Eye (tissue), 1 donor: ENCODE data around the gene OSBPL1A.
"Not testable (repeated sequence)": the region's sequence is repeated elsewhere in the genome, so short reads cannot be mapped to it uniquely, and the experiment has no call there.

Experiments
- DNase-seq: peaks from one replicate; pipeline ENCODE4 v3.0.0-alpha.2; 2015

OSBPL1A gene

DNA sequence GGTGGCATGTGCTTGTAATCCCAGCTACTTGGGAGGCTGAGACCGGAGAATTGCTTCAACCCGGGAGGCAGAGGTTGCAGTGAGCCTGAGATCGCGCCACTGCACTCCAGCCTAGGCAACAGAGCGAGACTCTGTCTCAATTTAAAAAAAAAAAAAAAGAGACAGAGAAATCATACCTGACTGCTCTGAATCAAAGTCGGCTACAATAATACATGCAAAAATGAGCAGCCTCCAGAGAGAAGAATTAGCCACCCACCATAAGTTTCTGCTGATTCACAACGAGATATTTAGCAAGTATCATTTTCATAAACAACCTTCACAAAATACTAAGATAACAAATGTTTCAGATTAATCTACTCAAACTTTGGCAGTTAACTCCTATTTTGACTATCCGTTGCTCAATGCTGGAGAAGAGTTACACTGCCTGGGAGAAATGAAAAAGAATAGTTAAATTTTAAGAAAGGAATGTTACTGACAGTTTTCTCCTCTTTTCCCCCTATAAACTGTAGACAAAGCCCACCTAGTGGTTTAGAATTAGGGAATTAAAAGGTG is 1.5 kb downstream of the OSBPL1A start:
- DNase-seq: peak; percentile 44

DNA sequence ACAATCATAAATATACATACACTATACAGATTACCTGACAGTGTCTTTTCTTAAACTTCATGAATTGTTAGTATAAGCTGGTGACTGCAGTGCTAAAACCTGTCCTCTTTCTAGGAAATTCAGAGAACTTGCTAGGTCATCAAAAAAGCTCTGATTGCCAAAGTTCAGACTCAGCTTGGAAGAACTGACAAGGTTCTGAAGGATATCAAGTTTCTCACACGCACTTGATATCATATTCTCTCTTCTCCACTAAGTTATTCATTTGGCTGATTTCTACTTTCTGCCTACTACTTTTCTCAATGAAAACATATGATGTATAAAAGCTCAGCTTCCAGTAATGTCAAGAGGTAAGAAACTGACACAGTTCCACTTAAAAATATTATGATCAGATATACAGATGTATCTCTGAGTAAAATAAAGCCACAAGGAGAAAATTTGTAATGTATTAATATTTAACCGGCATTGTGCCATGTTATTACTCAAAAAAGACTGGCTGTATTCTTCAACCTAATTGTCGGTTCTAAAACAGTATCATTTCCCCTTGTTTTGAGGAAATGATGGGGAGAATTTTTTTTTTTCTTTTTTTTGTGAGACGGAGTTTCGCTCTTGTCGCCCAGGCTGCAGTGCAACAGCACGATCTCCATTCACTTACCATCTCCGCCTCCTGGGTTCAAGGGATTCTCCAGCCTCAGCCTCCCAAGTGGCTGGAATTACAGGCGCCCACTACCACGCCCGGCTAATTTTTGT is 2.4 kb downstream of the OSBPL1A start:
- peak; percentile 40 for DNase-seq

DNA sequence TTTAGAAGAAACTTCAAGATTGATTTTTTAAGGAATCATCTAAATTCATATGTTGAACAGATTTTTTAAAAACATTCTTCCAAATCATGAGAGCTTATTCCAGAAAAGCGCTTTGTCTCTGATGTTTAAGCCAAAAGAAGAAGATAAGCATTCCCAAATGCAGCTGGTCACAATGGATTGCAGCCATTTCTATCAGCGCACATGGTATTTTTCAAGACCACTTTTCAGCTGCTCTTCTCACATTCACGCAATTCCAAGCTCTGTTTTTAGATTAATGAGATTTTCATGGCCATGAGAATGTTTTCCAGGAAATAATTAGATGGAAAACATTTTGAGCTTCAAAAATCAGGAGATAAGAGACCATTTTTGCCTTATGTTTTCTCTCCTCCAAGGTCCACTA is 8.7 kb downstream of the OSBPL1A start:
- peak; percentile 46 for DNase-seq

DNA sequence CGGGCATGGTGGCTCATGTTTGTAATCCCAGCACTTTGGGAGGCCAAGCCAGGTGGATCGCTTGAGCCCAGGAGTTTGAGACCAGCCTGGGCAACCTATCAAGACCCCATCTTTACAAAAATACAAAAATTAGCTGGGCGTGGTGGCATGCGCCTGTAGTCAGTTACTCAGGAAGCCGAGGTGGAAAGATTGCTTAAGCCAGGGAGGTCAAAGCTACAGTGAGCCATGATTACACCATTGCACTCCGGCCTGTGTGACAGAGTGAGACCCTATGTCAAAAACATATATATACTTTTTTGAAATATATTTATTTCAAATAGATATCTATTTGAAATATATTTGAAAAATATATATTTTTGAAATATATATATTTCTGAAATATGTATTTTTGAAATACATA is 10.9 kb downstream of the OSBPL1A start:
- no peak for DNase-seq

DNA sequence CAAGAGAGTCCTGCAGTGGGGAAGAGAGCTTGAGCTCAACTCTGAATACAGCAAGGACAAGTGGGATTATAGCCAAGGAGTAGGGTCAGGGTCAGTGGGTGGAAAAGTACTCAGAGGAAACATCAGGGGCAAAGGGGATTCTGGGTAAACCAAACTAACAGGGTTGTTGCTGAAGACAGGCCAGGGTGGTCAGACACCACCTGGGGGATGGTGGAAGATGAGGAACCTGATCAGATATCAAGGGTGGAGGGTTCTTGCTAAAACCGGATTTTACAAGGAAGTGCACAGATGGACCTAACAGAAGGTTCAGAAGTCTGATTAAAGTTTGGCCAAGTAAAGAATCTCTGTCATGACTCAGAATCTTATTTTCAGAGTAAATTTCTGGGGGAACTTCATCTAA is 16.5 kb downstream of the OSBPL1A start:
- DNase-seq: no peak

DNA sequence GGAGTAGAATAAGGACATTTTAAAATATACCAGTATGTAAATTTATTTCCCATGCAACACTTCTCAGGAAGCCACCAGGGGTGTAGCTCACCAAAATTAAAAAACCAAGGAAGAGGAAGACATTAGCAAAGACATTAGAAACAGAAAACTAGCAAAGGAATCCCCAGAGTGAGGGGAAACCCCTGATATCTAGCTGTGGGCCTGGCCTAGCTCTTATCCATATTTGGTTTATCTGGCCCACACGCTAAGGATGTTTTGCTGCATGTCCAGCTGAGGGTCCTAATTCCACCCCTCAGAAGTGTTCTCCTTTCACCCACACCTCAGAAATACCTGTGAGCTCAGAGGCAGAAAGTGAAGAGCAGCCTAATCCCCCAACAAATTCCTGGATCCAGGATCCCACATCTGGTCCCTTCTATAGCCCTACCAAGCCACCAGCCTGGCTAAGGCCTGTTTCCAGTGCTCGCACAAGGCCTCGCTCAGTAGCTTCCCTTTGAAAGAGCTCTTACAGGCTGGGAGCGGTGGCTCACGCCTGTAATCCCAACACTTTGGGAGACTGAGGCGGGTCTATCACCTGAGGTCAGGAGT is 17.4 kb downstream of the OSBPL1A start:
- no peak for DNase-seq

DNA sequence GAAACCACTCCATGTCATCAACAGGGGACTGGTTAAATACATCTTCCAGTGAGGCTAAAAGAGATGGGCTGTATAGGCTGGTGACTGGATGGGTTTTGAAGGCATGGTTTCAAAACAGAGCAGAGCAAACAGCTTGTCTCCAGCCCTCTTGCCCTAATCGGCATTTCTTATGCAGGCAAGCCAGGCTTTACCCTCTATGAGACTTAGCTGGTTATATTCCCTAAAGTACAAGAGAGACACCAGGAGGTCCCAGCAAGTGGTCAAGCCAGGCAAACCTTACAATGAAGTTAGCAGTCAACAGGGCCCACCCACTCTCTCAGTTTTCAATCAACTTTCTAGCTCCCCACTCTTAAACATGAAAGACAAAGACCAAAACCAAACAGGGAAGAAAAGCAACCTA is 19.0 kb downstream of the OSBPL1A start:
- DNase-seq: no peak

DNA sequence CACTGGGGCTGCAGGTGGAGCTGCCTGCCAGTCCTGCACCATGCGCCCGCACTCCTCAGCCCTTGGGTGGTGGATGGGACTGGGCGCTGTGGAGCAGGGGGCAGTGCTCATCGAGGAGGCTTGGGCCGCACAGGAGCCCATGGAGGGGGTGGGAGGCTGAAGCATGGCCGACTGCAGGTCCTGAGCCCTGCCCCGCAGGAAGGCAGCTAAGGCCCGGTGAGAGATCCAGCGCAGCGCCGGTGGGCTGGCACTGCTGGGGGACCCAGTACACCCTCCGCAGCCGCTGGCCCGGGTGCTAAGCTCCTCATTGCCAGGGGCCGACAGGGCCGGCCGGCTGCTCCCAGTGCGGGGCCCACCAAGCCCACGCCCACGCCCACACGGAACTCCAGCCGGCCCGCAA is 21.1 kb downstream of the OSBPL1A start:
- not testable (repeated sequence) for DNase-seq

DNA sequence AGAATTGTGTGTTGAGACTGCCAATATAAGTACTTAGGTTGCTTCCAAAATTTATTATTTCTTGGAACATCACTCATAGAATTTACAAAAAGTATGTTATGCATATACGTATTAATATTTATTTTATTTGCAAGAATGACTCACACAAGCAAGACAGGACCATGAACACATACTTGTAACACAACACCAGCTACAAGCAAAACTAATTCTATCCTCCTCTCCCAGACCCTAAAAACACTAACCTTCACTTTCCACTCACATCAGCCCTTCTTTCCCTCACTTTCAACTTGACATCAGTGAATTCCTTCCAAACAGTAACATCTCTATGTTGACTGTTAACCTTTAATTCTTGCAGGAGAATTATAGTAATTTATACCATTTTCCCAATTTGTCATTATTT is 24.3 kb downstream of the OSBPL1A start:
- DNase-seq: no peak

DNA sequence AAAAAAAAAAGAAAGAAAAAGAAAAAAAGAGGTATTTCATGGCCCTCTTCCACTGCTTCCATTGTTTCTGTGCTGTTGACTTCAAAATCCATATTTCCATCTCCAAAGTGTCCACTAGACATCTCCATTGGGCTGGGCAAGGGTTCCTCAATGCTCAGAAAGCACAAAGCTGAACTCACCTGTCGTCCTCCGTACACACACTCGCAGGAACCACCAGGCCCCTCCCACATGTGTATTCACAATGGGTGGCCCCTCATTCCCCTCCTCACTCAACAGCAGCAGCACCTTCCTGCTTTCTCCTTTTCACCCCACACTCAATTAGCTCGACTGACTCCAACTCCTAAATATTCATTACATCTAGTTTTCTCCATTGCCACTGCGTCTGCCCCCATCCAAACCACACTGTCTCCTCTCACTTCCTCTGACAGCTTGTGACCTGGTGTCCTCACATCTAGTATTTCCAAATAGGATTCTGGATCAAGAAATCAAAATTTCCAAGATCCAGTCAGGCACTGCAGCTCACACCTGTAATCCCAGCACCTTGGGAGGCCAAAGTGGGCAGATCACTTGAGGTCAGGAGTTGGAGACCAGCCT is 25.2 kb downstream of the OSBPL1A start:
- DNase-seq: no peak

DNA sequence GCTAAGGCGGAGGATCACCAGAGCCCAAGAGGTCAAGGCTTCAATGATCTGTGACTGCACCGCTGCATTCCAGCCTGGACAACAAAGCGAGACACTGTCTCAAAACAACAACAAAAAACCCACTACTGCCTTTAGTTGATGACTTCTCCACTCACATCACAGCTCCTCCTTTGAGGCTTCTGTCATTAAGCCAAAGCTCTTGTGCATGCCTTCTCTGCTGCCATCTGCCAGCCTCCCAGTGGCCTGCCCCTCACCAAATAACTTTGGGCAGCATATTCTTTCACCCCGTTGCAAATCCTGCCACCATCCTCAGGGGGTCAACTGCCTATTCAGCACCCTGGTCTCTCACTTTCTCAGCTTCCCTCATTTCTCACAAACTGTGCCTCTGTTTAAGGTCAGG is 27.5 kb downstream of the OSBPL1A start:
- DNase-seq: no peak

DNA sequence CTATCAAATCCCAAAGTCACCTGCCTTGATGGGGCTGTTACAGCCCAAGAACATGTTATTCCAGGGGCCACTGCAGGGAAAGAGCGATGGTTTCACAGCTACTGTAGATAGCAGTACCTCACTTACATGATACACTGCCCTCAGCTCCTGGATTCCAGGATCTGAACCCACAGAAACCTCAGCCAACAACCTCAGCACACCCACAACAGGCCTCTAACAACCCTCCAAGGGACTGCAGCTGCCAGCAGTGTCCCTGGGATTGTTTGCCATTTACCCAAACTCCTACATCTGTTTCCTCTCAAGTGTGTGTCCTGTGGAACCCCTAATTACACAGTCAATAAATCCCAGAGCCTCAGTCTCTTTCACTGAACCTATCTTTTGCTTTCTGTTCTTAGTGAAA is 28.2 kb downstream of the OSBPL1A start:
- DNase-seq: no peak

DNA sequence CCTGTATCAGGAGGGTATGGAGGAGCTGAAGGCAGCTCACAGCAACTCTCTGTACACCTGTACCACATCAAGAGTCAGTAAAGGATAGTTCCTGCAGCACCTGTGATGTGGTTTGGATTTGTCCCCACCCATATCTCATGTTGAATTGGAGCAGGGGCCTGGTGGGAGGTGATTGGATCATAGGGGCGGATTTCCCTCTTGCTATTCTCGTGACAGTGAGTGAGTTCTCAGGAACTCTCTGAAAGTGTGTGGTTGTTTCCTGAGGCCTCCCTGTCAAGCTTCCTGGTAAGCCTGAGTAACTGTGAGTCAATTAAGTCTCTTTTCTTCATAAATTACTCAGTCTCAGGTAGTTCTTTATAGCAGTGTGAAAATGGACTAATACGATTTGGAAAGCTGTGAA is 28.9 kb downstream of the OSBPL1A start:
- DNase-seq: no peak

DNA sequence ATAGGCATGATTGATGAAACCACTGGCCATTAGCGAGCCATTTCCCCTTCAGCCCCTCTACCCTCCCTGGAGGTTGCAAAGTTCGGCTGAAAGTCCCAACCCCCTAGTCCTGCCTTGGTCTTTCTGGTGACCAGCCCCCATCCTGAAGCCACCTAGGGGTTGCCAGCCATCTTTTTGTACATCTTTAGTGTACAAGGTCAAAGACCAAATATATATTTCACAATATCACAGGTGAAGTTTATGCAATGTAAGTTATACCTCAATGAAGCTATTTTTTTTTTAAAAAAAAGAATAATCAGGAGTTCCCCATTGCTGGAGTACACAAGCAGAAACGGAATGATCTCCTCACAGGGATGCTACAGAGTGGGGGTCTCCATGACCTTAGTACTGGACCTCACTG is 31.3 kb downstream of the OSBPL1A start:
- DNase-seq: no peak

DNA sequence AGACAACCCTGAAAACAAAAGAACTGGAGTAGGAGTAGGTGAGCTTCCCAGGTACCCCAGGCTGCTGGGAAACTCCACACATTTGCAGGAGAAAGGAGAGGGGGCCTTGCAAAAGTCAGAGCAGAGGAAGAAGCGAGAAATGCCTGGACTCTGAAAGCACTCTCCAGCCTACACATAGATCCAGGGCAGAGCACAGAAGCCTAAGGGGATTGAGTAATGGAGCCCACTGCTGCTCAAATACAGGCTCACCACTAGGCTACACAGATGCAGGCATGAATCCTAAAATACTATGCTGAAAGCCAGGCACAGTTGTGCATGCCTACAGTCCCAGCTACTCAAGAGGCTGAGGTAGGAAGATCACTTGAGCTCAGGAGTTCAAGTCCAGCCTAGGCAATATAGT is 33.4 kb downstream of the OSBPL1A start:
- no peak for DNase-seq

DNA sequence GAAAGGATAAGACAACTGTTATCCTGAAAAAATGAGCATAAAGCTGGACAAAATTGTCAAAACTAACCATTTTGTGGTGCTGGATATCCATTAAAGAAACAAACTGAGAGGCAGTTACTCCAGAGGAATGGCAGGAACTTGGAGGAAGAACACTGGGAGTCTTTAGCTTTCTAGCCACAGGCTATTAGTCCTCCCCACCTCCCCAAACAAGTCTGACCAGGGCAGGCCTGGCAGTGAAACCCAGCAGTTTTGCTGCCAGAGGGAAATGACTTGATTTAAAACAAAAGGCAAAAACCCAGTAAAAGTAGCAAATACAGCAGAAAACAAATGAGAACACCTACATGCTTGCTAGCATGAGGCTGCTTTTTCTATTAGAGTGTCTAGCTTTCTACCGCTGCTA is 34.9 kb downstream of the OSBPL1A start:
- no peak for DNase-seq

DNA sequence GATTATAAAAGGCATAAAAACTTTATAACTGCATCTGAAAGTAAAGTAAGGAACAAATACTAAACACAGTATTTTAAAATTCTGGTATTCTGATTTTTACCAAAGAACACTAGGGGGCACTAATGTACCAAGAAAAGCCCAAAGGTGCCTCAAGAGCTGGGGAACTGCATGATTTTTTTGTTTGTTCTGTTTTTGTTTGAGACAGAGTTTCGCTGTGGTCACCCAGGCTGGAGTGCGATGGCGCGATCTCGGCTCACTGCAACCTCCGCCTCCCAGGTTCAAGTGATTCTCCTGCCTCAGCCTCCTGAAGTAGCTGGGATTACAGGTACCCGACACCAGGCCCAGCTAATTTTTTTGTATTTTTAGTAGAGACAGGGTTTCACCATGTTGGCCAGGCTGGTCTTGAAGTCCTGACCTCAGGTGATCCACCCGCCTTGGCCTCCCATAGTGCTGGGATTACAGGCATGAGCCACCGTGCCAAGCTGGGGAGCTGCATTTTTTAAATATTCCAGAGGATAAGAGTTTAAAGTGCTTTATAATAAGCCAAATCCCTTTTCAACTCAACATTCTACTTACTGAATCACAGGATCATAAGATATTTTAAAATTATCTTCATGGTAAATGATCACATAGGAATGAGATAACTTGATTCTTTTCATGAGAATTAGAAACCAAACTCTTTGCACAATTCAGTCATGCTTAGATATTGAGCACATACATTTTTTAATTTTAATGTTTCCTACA is 37.7 kb downstream of the OSBPL1A start:
- peak; percentile 79 for DNase-seq

DNA sequence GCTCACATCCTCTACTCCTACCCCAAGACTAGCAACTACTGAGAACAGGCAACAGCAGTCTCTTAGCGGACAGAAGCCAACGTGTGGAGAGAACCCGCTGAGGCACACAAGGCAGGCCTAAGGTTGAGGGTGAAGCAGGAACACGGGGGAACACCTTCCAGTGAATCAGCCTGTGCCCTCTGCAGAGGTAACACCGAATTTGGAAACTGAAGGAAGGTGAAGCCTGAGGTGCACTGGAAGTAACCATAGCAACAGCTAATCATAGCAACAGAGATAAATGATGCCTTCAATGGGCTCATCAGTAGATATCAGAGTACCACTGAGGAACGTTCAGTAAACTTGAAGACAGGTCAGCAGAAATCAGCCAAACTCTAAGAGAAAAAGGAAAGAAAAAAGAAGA is 43.3 kb downstream of the OSBPL1A start:
- no peak for DNase-seq

DNA sequence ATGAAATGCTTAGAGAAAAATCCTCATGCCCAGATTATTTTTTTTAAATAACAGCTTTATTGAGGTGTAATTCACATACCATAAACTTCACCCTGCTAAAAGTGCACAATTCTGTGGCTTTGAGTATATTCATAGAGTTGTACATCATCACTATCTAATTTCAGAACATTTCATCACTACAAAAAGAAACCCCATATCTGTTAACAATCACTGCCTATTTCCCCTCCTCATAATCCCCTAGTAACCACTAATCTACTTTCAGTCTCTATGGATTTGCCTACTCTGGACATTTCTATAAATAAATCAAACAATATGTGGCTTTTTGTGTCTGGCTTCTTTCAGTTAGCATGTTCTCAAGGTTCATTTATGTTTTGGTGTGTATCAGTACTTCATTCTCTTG is 51.4 kb downstream of the OSBPL1A start:
- peak; percentile 18 for DNase-seq

DNA sequence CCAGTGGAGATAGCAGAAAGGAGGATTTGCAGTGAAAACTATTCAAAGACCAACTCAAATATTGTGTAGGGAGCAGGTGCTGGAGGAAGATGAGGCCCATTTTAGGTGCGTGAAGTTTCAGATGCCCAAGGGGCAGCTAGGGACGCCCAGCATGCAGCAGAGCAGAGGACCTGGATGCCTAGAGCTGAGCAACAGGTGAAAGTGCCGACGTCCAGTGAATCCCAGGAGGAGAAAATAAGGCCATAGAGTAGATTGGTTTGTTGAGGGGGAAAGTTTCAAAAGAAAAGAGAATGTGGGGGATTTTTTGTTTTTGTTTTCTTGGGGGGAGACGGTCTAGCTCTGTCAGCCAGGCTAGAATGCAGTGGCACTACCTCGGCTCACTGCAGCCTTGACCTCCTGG is 53.1 kb downstream of the OSBPL1A start:
- no peak for DNase-seq

DNA sequence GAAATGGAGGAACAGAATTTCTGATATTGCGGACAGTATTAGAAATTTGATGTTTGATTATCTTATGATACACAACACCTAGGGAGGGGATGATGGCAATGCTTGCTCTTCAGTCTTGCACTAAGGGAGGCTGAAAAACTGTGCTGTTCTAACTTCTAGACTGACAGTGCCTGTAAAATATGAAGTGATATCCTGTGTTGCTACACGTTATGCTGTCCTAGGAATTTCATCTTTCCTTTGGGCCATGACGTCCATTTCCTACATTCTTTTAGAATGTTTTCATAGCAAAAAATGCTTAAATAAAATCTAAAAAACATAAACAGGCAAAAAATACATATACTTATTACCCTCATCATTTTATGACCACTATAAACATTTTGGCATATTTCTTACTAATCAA is 55.3 kb downstream of the OSBPL1A start:
- no peak for DNase-seq

DNA sequence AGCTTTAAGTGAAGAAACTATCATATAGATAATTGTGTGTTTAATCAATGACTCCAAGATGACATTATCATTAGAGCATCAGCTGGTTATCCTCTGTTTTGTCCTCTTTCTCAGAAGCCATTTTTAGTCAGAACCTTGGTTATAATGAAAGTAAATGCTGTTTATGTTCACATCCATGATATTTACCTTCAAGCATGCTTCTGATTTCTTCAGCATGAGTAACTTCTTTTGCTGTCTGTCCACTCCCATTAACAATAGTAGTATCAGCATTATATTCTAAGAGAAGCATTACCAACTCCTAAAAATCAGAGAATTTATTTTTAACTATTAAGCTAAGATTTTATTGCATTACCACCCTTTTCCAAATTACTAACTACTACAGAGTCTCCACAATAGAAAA is 56.3 kb downstream of the OSBPL1A start:
- DNase-seq: no peak

DNA sequence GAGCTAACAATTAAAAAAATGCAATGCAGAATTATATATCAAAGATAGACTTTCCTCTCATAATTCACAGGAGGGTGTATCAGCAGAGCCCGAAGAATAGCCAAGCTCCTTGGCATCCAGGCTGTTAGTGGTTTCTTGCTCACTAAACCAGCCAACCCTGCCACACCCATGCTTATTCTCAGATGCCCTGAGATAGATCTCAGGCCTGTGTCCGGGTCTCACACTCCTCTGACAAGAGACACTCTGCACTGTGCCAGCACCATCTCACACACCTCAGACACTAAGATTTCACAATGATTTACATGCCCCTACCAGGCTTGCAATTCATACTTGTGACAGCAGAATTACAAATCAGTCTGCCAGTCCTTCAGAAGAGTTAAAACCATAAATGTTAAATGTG is 64.5 kb downstream of the OSBPL1A start:
- DNase-seq: no peak

DNA sequence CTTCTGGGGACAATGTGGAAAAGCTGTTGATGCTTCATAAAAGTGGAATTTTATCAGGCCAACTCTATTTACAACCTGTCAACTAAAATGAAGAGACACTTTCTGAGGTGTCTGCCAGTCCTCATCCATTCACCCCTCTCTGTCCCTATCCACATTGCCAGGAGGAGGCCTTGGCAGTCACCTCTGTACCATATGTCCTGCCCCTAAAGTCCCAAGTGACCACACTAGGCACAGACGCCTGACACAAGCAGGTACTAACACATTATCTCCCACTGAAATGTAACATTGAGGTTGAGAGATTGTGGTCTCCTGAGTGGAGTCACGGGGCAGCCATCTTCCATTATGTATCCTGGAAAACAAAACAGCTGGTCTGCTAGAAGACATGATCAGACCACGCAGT is 71.4 kb downstream of the OSBPL1A start:
- no peak for DNase-seq
